Endothelial cell of umbilical vein (primary cell): ENCODE results near the gene CHKB.

Experiments
- CTCF ChIP-seq, 2 donors: IDR thresholded peaks; 1 replicate in 1 of 2; 2 replicates in 1 of 2; pipeline ENCODE4 v1.5.1; 2011; ENCODE audit warnings: low read length in 2 of 2, mild to moderate bottlenecking in 2 of 2, moderate library complexity in 2 of 2, control low read depth in 1 of 2, inconsistent platforms in 1 of 2, low read depth in 1 of 2; ENCODE audit not compliant: insufficient read depth in 1 of 2; ENCODE audit errors: extremely low read depth in 1 of 2
- EZH2 ChIP-seq: IDR thresholded peaks from 2 replicates; pipeline ENCODE4 v1.6.1; 2012; ENCODE audit warnings: borderline replicate concordance, low read depth, mild to moderate bottlenecking, moderate library complexity, low read length, inconsistent platforms; ENCODE audit not compliant: severe bottlenecking
- POLR2A ChIP-seq: IDR thresholded peaks from 2 replicates; pipeline ENCODE4 v1.6.1; 2012; ENCODE audit warnings: low read depth, mild to moderate bottlenecking, control low read depth, low read length
- POLR2AphosphoS5 ChIP-seq: IDR thresholded peaks from 2 replicates; pipeline ENCODE4 v1.6.1; 2012; ENCODE audit warnings: low read depth, mild to moderate bottlenecking, control low read depth, low read length, moderate library complexity; ENCODE audit not compliant: insufficient read depth
- TF ChIP-seq, protein P1 (sequence below): IDR thresholded peaks from 2 replicates; pipeline ENCODE4 v1.6.1; 2011; ENCODE audit not compliant: insufficient read depth, insufficient read length

DNA sequence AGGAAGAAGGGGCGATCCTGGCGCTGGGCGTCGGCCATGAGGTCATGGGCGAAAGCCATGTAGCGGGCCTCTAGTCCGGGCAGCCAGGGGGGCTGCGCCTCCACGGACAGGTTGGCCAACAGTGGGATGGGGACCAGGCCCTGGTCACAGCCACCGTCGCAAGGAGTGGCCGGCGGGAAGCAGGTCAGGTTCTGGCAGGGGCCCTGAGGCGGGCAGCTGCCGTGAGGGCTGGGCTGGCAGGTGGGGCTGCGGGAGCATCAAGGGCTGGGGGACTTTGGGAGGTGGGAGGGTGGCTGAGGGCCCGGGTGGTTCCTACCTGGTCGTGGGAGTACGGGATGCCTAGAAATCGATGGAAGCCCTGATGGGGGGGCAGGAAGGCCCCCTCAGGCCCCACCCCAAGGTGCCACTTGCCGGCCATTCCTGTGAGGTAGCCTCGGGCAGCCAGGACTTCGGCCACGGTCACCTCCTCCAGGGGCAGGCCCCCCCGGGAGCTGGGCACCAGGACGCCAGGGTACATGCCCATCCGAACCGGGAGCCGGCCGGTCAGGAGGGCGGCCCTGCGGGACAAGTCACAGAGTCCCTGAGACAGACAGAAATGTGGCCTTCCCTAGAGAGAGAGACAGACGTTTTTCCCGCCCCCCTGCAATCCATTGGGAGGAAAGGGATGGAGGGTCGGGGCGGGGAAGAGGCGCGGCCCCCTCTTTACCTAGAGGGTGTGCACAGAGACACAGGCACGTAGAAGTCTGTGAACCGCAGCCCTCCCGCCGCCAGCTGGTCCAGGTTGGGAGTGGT lies 44.4 kb upstream of the CHKB start:
- no peak for TF ChIP-seq CTCF (IDR thresholded peaks at IDR 0.05; ENCODE audit: extremely low read depth in 1 of 2, insufficient read depth in 1 of 2, low read depth in 1 of 2, low read length in 2 of 2)
- no peak for TF ChIP-seq POLR2A
- TF ChIP-seq, protein P1, sequence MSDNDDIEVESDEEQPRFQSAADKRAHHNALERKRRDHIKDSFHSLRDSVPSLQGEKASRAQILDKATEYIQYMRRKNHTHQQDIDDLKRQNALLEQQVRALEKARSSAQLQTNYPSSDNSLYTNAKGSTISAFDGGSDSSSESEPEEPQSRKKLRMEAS = no peak
- no peak for TF ChIP-seq EZH2
- TF ChIP-seq POLR2AphosphoS5 = no peak
